PC-9 (cell line): ENCODE measurements around the gene SNX9.

Source experiments
- CTCF ChIP-seq: fragments of 200-600 bp; sonication (generic); conservative IDR thresholded peaks from 2 replicates; pipeline ENCODE4 v1.6.1; 2017; ENCODE audit warnings: mixed run types, antibody characterized with exemption, mild to moderate bottlenecking, moderate library complexity
- EZH2 ChIP-seq: fragments of 200-600 bp; sonication (generic); IDR thresholded peaks from 2 replicates; pipeline ENCODE4 v1.8.0; 2017; ENCODE audit warnings: antibody characterized with exemption, low read depth

- TF ChIP-seq CTCF (no peak), EZH2 (no peak)
Measured at GRCh38 chr6:157788180-157788579, 34.9 kb upstream of the SNX9 start.
